HG03108 (cell line): Measurements from ENCODE around the gene CRISP2.
"Not testable (repeated sequence)": the region's sequence is repeated elsewhere in the genome, so short reads cannot be mapped to it uniquely, and the experiment has no call there.

ENCODE experiments used
- ATAC-seq: cut with Tn5 transposase; IDR thresholded peaks from one replicate; pipeline ENCODE4 v1.9.1; 2021; ENCODE audit warnings: moderate library complexity; ENCODE audit not compliant: unreplicated experiment

The CRISP2 gene, protein sequence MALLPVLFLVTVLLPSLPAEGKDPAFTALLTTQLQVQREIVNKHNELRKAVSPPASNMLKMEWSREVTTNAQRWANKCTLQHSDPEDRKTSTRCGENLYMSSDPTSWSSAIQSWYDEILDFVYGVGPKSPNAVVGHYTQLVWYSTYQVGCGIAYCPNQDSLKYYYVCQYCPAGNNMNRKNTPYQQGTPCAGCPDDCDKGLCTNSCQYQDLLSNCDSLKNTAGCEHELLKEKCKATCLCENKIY

DNA sequence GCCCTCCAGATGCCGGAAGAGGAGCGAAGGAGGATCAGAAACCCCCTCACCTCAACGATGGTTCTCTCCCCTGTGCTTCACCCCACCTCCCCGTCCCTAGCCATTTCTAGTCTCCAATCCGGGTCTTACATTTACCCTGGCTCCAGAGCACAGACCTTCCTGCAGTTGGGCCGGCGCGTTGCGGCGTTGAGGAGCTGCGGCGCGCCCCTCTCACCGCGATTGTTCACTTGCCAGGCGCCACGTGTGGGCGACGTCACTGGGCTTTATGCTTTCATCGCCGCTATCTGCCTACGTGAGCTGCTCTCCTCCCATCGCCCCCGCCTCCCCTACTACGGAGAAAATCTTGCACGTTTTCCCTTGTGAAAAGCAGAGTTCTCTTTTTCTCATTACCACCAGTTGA is at the start of gene CRISP2:
TSS of gene CRISP2 (minus strand) at position 198 of the 400 bp plus-strand sequence. CDS start 4,347 bp downstream, outside the sequence.
- ATAC-seq, result no peak

DNA sequence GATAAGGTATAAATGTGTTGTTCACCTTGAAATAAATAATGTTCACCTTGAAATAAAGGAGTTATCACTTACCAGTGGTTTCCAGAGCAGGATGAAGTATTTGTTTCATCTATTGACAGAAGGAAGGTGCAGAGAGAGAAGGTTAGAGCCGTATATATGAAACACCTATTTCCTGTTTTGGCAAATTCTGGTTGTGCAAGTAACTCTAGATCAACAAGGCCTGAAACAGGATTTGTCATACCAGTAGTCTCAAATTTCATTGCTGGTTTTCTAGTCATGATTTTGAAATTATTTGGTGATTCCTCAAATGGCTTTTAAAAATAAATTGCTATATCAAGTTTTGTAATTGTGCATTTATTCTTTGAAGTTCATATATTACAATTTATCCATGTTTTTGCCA is 30.9 kb upstream of the CRISP2 start, which contains the start of gene CRISP3:
TSS of gene CRISP3 (minus strand) at position 130 of the 400 bp plus-strand sequence. CDS start at position 109, 21 bp downstream.
- no peak for ATAC-seq

DNA sequence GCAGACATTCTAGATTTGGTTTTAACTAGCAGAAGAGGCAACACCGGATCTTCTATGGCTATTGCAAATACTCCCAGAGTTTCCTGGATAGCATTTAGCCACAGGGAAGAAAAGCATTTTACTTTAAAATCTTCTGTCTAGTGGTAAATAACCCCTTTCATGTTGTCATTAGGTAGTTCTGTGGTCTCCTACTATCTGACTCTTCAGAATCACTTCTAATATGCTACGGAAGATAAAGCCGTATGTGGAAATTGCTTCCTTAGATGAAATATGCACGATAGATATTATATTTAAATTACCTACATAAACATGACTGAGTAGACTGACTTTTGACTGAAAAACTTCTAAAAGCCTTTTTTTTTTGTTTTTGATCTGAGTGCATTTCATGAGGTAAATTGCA is 30.1 kb upstream of the CRISP2 start:
- ATAC-seq, result no peak

DNA sequence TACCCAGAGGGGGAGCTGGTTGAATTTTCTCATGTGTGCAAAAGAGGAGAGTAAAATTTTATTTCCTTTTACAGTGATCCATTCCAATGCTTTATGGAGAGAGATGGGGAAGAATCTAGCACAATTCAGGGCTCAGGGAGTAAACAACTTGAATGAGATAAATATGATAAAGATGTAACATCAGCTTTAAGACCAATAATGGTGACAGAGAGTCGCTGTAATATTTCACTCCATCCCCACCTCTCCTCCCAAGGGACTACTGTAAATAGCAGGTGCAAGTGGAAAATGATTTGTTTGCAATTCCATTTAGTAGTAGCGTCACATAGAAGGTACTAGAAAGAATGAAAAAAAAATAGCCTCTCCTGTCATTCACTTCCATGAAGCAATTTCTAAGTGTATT is 26.1 kb upstream of the CRISP2 start:
- no peak for ATAC-seq

DNA sequence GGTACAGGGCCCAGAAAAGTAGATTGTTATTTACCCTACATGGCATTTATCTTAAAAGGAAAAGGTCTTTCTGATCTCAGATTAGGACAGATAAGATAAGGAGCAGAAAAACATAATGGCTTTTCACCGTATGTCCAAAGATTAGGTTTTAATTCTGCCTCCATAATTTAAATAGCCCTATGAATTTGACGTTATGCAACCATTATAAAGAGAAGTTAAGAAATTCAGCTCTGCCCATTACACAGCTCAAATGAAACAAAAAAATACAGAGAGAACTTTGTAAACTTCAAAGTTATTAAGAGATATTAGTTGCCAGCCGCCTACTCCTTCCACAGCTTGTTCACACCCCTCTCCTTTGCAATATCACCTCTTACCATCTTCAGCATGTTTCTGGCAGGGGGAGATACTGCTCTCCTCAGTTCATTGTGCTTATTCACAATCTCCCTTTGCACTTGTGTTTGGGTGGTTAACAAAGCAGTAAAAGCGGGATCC is 22.7 kb upstream of the CRISP2 start:
- no peak for ATAC-seq

DNA sequence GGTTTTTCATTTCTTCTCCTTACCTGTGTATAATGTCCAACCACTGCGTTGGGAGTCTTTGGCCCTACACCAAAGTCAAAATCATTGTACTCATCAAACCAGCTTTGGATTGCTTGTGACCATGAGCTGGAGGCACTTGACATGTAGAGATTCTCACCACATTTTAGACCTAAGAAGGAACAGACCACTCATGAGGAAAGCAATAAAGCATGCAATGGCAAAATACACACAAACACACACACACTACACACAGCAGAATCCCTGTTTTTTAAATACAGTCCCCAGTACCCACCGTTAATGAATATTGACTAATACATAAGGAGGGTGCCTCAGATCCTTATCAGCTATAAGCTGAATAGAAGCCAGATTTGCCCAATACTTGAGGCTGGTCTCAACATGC is 20.3 kb upstream of the CRISP2 start:
- ATAC-seq, result no peak

DNA sequence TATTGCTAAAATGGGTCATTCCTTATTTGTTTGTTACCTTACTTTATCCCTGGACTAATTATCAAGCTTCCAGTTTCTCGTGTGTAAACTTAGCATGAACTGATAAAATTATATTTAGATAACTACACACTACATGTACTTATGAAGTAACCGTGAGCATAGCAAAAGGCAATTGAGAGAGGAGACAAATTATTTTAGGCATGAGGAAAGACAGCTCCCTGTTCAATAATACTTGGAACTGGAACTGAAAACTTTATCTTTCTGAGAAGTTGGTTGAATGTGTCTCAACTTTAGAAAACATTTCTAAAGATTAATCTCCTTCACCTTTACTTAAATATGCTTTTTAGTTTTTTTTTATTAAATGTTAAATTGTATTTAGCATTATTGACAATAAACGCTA is 19.4 kb upstream of the CRISP2 start:
- ATAC-seq, result no peak

DNA sequence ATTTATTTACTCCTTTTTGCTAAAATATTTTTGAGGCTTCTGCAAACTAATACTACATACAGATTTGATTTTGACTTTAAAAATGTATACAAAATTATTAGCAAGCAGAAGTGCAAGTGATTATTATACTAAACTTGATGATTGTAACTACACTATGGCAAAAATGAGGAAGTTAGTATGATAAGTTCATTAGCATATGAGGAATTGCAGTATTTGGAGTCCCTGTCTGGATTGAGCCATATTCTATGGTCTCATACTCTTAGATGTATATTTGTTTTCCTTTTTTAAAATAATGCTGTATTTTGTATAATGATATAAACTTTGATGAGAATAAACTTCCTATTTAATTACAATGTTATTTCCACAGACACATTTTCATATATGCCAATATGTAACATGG is 16.9 kb upstream of the CRISP2 start:
- ATAC-seq, result no peak

DNA sequence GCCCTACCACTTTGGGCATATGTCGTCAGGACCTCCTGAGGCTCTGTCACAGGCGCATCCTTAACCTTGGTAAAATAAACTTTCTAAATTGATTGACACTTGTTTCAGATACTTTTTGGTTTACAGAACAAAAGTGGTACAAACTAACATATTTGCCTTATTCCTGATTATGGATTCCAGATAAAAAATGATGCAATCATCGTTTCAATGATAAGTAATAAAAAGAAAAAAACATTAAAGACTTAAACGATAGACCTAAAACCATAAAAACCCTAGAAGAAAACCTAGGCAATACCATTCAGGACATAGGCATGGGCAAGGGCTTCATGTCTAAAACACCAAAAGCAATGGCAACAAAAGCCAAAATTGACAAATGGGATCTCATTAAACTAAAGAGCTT is 10.6 kb upstream of the CRISP2 start:
- not testable (repeated sequence) for ATAC-seq

DNA sequence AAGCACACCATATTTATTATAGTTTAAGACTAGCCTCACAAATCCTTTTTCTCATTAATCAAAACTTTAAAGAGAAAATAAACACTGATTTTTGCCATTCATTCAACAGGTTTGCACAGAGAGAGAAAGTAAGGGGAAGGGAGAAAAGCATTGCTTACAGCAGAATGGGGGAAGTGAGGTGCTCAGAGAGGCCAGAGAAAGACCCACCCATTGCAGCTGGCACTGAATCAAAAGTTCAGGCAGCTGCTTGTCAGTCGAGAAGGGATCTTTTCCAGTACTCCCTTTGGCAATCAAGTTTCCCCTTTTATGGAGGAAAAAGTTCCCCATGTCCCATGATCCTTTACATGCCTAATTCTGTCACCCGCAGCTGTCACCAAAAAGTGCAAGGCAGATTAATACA is 8.0 kb upstream of the CRISP2 start:
- no peak for ATAC-seq

DNA sequence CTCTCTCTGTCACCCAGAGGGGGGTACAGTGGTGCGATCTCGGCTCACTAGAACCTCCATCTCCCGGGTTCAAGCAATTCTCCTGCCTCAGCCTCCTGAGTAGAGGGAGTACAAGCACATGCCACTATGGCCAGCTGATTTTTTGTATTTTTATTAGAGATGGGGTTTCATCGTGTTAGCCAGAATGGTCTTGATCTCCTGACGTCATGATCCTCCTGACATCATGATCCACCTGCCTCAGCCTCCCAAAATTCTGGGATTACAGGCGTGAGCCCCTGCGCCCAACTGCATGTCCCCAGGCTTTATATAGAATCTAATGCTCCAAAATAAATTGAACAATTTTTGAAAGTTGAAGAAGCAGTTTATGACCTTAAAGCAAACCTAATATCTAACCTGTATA is 7.0 kb upstream of the CRISP2 start:
- no peak for ATAC-seq

DNA sequence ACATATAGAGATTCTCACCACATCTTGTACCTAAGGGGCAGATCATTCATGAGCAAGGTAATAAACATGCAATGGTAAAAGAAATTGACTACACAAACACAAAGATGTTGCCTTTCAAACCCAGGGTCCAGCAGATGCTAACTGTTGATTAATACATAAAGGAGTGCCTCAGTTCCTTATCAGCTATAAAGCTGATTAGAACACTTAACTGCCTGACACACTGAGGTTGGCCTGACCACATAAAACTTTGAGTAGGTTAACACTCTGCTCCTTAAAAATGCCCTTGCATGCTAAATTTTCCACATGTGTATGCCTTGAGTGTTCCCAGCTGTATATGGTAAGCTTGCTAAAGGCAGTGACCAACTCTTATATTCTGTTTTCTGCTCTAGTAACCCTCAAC is 14.9 kb downstream of the CRISP2 start:
- ATAC-seq, result no peak

DNA sequence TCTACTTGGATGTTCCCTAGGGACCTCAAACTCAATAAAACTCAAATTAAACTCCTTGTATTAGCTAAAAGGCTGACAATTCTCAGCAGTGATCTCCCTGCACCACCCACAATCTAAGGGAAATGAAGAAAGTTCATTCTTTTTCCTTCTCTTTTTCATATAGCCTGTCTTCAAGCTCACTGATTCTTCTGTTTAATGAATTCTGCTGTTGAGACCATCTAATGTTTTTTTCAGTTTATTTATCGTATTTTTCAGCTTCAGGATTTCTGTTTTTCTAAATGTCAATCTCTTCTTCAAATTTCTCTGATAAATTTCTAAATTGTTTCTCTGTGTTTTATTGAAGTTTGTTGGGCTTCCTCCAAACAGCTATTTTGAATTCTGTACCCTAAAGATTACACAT is 19.8 kb downstream of the CRISP2 start:
- ATAC-seq, result no peak

DNA sequence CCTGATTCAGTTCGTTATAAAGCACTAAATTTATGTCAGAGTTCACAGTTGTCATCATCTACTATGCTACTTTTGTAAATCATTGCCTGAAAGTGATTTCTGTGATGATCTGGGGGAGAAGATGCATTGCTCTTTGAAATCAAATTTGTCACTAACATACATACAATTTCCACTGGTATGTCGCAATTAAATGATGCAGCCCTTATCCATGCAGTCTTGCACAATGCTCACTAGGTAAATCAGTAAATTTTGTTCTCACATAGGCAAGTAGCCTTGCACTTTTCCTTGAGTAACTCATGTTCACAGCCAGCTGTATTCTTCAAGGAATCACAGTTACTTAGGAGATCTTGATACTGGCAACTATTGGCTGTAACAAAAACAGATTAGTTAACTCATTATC is 20.8 kb downstream of the CRISP2 start:
- ATAC-seq, result no peak

DNA sequence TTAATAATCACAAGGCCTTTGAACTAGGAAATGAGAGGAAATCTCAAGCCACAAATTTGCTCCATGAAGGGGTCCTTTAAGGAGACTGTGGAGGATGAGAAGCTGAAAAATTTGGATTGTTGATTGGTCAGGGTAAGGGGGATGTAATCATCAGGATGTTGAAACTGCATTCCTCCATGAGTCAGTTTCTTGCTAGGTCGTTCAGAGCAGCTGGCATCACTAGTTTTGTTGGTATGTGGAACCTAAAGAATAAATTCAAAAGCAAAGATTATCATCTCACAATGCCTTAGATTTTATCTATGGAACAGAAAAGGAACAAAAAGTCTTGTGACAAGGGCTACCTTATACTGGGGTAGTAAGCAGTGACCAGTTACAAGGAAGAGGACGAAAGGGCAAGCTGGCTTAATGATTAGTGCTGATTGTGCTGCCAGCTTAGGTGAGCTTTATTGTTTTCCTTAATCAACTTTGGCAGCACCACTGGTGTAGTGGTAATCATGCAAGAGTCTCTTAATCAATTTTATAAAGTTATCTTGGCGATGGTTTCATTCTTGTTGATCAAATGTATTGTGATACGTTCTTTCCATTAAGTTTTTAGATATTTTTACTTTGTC is 36.6 kb downstream of the CRISP2 start:
- ATAC-seq, result no peak

DNA sequence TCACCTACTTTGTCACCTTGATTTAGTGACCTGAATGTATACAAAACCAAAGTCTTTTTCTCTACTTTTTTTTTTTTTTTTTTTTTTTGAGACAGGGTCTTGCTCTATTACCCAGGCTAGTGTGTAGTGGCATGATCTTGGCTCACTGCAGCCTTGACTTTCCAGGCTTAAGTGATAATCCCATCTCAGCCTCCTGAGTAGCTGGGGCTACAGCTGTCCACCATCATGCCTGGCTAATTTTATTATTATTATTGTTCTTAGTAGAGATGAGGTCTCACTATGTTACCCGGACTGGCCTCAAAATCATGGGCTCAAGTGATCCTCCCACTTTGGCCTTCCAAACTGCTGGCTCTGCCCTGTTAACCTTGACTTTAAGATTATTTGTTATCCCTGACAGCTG is 37.5 kb downstream of the CRISP2 start:
- ATAC-seq, result no peak

DNA sequence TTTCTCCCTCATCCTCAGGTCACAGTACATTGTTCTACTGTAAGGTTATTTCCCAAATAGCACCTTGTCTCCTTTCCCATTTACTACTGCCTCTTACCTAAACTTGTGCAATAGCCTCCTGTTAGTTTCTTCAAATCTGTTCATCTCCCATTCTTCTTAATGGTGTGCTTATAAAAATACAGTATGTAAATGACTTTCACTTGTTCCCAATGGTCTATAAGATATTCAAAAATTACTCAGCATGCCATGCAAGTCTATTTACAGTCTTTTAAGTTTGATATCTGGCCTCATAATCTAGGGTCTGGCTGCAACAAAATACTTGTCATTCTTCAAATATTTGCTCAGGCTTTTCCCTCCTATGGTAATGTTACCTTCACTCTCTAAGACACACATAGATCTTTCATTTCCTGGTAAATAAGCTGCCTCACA is 45.2 kb downstream of the CRISP2 start:
- ATAC-seq, result no peak

DNA sequence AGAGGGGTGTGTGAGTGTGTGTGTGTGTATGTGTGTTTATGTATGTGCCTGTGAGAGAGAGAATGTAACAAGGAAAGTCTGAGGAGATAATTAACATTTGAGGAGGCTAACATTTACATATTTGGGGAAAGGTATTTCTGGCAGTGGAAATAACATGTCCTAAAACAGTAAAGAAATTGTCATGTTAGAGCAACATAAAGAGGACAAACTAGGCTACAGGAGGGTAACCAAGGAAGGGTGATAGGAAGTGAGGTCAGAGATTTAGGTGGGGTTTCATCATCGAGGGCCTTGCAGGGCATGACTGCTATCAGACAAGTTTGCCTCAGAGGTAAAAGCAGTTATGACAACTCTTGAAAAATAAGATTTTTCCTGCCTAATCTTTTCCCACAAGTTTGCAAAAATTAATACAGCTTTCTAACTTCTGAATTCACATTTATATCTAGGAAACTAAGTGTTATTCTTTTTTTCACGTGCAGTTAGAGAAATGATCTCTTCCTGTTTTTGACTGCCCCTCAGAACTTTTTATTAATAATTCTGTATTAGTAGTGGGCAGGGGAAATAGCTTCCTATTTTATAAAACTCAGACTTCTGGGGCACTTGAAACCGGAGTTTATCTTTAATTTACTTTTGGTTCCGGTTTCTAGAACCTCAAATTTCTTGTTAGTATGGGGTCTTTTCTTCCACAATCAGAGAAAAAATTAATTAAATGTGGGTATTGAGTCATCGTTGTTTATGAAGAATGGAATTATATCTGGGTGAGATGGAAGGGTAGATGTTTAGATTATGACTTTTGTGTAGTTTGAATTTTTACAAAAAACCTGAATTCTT is 46.2 kb downstream of the CRISP2 start:
- ATAC-seq, result no peak

DNA sequence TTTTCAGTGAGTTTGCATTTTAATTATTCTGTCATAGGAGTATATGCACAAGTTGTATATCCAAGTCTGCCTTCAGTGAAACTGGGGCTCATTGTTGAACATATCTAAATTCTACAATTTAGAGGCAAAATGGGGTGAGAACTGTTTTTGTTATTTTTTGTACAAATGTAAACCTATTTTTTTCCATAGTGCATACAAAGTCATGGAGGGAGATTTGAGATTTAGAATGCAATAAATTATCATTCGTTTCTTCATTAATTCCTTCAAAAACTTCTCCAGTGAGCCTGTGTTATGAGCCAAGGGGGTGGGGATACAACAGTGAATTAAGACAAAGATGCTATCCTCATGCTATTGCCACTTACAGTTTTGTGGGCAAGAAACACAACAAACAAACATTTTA is 46.9 kb downstream of the CRISP2 start:
- no peak for ATAC-seq

DNA sequence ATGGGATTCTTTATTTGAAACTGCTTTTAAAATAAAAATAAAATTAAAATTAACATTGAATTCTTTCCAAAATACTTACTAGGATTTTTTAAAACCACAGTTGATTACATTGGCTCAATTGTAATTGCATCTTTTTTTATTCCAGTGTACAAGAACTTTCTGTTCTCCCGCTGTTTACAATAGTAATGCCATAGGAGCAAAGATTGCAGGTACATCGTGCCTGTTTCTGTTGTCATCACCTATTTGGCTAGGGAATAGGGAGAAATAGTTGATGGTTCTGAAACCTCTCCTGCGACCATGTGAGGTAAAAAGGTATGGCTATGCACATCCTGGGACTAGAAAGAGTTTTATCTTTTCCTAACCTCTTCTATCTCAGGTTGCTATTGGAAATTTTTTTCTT is 48.5 kb downstream of the CRISP2 start:
- ATAC-seq, result no peak

DNA sequence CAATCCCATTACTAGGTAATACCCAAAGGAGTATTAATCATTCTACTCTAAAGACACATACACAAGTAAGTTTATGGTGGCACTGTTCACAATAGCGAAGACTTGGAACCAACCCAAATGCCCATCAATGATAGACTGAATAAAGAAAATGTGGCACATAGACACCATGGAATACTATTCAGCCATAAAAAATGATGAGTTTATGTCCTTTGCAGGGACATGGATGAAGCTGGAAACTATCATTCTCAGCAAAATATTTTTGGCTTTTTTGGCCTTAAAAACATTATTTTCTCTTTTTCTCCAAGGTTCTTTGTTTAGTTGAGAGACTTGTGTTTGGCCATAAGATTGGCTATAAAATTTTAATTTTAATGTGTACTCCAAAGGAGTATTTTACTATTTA is 49.3 kb downstream of the CRISP2 start:
- ATAC-seq, result not testable (repeated sequence)

DNA sequence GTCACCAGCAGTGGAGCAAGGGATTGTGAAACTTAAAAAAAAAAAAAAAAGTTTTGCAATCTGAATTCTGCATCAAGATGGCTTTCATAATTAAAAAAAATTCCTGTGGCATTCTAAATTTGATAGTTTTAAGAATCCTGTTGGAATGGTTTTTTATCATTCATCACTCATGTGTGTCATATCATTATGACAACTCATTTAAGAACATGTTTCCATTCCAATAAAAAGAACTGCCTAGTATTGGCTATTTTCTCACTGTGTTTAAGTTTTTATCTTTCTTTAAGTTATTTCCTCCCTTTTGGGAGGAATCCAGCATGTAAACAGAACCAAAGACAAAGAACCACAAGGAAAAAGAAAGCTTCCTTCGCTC is 50.5 kb downstream of the CRISP2 start:
- no peak for ATAC-seq
